WTC11 (cell line): ENCODE data around the gene CYB5D1.

Experiments
- IRF2 ChIP-seq: sonication (generic); formaldehyde crosslinking; IDR thresholded peaks from 2 replicates; pipeline ENCODE4 v1.8.0; 2022; ENCODE audit warnings: low read depth, missing genetic modification reagents, borderline replicate concordance
- JUN ChIP-seq: sonication (generic); formaldehyde crosslinking; IDR thresholded peaks from 2 replicates; pipeline ENCODE4 v1.8.0; 2023; ENCODE audit warnings: mild to moderate bottlenecking, missing genetic modification reagents
- MXD4 ChIP-seq: fragments of 250-450 bp; sonication (Bioruptor Pico); IDR thresholded peaks from 2 replicates; pipeline ENCODE4 v1.8.0; 2021; ENCODE audit warnings: mild to moderate bottlenecking, moderate library complexity, borderline replicate concordance
- TF ChIP-seq, protein P1 (sequence below): fragments of 200-600 bp; IDR thresholded peaks from 2 replicates; pipeline ENCODE4 v1.8.0; 2022; ENCODE audit warnings: antibody characterized with exemption
- TF ChIP-seq, protein P2 (sequence below): sonication (generic); formaldehyde crosslinking; IDR thresholded peaks from 2 replicates; pipeline ENCODE4 v1.8.0; 2022; ENCODE audit warnings: mild to moderate bottlenecking, missing genetic modification reagents
- TF ChIP-seq, protein P3 (sequence below): sonication (generic); formaldehyde crosslinking; IDR thresholded peaks from 2 replicates; pipeline ENCODE4 v1.8.1; 2023; ENCODE audit warnings: mild to moderate bottlenecking, missing genetic modification reagents

DNA sequence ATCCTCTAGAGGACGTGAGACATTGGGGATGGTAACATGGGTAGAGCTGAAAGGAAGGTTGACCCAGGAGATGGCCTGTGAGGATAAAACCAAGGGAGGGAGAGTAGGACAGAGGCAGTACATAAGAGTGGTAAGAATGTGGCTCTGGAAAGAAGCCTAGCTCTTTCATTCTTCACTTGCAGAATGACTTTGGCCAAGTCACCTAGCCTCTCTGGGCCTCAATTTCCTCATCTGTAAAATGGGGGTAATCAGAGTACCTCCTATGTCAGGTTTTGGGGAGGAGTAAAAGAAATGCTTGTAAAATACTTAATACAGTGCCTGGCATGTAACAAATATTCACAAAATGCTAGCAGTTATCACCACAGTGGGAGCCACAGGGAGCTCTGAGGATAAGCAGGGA lies 16.9 kb upstream of the CYB5D1 start:
- TF ChIP-seq, protein P1, sequence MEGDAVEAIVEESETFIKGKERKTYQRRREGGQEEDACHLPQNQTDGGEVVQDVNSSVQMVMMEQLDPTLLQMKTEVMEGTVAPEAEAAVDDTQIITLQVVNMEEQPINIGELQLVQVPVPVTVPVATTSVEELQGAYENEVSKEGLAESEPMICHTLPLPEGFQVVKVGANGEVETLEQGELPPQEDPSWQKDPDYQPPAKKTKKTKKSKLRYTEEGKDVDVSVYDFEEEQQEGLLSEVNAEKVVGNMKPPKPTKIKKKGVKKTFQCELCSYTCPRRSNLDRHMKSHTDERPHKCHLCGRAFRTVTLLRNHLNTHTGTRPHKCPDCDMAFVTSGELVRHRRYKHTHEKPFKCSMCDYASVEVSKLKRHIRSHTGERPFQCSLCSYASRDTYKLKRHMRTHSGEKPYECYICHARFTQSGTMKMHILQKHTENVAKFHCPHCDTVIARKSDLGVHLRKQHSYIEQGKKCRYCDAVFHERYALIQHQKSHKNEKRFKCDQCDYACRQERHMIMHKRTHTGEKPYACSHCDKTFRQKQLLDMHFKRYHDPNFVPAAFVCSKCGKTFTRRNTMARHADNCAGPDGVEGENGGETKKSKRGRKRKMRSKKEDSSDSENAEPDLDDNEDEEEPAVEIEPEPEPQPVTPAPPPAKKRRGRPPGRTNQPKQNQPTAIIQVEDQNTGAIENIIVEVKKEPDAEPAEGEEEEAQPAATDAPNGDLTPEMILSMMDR: no peak
- TF ChIP-seq, protein P2, sequence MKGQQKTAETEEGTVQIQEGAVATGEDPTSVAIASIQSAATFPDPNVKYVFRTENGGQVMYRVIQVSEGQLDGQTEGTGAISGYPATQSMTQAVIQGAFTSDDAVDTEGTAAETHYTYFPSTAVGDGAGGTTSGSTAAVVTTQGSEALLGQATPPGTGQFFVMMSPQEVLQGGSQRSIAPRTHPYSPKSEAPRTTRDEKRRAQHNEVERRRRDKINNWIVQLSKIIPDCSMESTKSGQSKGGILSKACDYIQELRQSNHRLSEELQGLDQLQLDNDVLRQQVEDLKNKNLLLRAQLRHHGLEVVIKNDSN: no peak
- TF ChIP-seq, protein P3, sequence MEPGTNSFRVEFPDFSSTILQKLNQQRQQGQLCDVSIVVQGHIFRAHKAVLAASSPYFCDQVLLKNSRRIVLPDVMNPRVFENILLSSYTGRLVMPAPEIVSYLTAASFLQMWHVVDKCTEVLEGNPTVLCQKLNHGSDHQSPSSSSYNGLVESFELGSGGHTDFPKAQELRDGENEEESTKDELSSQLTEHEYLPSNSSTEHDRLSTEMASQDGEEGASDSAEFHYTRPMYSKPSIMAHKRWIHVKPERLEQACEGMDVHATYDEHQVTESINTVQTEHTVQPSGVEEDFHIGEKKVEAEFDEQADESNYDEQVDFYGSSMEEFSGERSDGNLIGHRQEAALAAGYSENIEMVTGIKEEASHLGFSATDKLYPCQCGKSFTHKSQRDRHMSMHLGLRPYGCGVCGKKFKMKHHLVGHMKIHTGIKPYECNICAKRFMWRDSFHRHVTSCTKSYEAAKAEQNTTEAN: no peak
- TF ChIP-seq MXD4 (no peak), IRF2 (CRISPR knock-in tag) (no peak), JUN (CRISPR knock-in tag) (no peak)
